ENCODE results near the gene UCN3. TPM values are rescaled to one million over a fixed set of nuclear protein-coding genes. Genes with fewer than 3 reads are reported as not detected.

Gene UCN3
- total and polyA plus RNA-seq, 9 of the 15 experiments (the other 6 are each of a cell fraction or from before 2014, with no cell fraction given), result not detected

DNA sequence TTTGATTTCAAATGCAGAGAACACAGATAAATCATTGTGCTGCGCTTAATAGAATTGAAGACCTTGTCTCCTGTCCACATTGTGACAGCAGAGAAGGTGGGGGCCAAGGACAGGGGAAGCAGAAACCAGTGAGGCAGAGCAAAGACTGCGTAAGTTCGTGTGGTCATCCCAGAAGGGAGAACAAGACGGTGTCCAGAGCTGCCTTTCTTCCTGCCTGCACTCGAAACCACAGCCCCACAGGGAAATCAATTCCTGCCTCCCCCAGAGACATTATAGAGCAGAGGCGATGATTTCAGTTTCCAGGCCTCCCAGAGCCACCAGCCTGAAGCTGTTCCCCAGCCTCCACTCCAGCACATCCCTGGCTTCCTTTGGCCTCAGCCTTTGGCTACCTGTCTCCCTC lies 39.7 kb upstream of the UCN3 start:
- POLR2A ChIA-PET, result interaction anchor here (0.8 kb wide), 1 partner anchor 511 kb away, joined by 3 read pairs; no protein-coding TSS in a partner anchor
- BruUV-seq (replicated peaks), result no TSS peak

More for the DNA sequence above, 39.7 kb upstream of the UCN3 start:
- Histone ChIP-seq H3K27me3 (ENCODE audit: control insufficient read depth in 2 of 2, insufficient read depth in 2 of 2, low read length in 2 of 2) (peaks cover 0 to 15% of the 10 kb centered on the region in 2 experiments; a peak in 1 of 5 replicates), H3K36me3 (ENCODE audit: control insufficient read depth, insufficient read depth, low read length) (no peaks in the 10 kb centered on the region), H2AFZ (ENCODE audit: low read depth, low read length) (no peak overlapping the region), H3K79me2 (ENCODE audit: control insufficient read depth, insufficient read depth, low read length) (no peaks in the 10 kb centered on the region), H3K4me3 (no peak overlapping the region), H3K9ac (ENCODE audit: insufficient read depth in 1 of 2, low read depth in 2 of 2, low read length in 2 of 2) (no peak overlapping the region), H3K9me1 (ENCODE audit: control insufficient read depth, insufficient read depth, low read length) (no peaks in the 10 kb centered on the region), H3K9me3 (replicated peaks; ENCODE audit: control insufficient read depth, insufficient read depth, low read depth, low read length) (no peaks in the 10 kb centered on the region), H3K27ac (ENCODE audit: extremely low read depth, low read depth, low read length) (no peak overlapping the region), H3K4me2 (ENCODE audit: insufficient read depth, low read length) (no peak overlapping the region), H4K20me1 (replicated peaks; ENCODE audit: control insufficient read depth, insufficient read depth, low read length) (no peaks in the 10 kb centered on the region), H3K4me1 (replicated peaks in 1 of 2; ENCODE audit: control insufficient read depth in 2 of 2, insufficient read depth in 2 of 2, low read length in 2 of 2) (no peaks in the 10 kb centered on the region)
- in situ Hi-C loops (cut with MboI) (no loop called here), intact Hi-C loops (cut with micrococcal nuclease) (no loop called here)
- DNase-seq (ENCODE audit: extremely low read depth in 1 of 4, low spot score in 3 of 4), result no peak
- TF ChIP-seq HNRNPUL1 (IDR thresholded peaks at IDR 0.05; ENCODE audit: low read length) (no peak), PHB (CRISPR knock-in tag; IDR thresholded peaks at IDR 0.05) (no peak), ZFP30 (CRISPR knock-in tag; IDR thresholded peaks at IDR 0.05; ENCODE audit: borderline replicate concordance) (no peak), NFATC3 (IDR thresholded peaks at IDR 0.05) (no peak), CBFA2T2 (conservative IDR thresholded peaks at IDR 0.05) (no peak), NFE2L1 (tag; IDR thresholded peaks at IDR 0.05; ENCODE audit: borderline replicate concordance, low read depth) (no peak), CC2D1A (IDR thresholded peaks at IDR 0.05) (no peak)
- TF ChIP-seq, protein P1, sequence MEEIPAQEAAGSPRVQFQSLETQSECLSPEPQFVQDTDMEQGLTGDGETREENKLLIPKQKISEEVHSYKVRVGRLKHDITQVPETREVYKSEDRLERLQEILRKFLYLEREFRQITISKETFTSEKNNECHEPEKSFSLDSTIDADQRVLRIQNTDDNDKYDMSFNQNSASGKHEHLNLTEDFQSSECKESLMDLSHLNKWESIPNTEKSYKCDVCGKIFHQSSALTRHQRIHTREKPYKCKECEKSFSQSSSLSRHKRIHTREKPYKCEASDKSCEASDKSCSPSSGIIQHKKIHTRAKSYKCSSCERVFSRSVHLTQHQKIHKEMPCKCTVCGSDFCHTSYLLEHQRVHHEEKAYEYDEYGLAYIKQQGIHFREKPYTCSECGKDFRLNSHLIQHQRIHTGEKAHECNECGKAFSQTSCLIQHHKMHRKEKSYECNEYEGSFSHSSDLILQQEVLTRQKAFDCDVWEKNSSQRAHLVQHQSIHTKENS (CRISPR knock-in tag; IDR thresholded peaks at IDR 0.05), result no peak
- ATAC-seq, result no peak
- FAIRE-seq, result no peak
- CTCF ChIA-PET (ENCODE audit: low intra/inter-chr PET ratio), result no interaction called here
- WGBS (ENCODE audit: insufficient coverage, low coverage, missing lambda C conversion rate), result 18% methylated on average over 6 of the region's 6 CpGs
